Brain microvascular endothelial cell (primary cell): ENCODE data around the gene DNAJC7.
A peak's percentile ranks its signal among the peaks of the same experiment; 100 is the strongest.
"Not testable (repeated sequence)": the region's sequence is repeated elsewhere in the genome, so short reads cannot be mapped to it uniquely, and the experiment has no call there.

ENCODE experiments used
- DNase-seq: peaks from one replicate; pipeline ENCODE4 v3.0.0-alpha.2; 2020
- H3K27ac ChIP-seq: fragments of 250-450 bp; sonication (Bioruptor Pico); 2 replicates; pipeline ENCODE4 v1.5.1; 2020; ENCODE audit warnings: mild to moderate bottlenecking, moderate library complexity
- H3K27me3 ChIP-seq: fragments of 250-450 bp; sonication (Bioruptor Pico); replicated peaks from 2 replicates; pipeline ENCODE4 v1.5.1; 2020; ENCODE audit warnings: mild to moderate bottlenecking
- H3K36me3 ChIP-seq: fragments of 250-450 bp; sonication (Bioruptor Pico); replicated peaks from 2 replicates; pipeline ENCODE4 v1.5.1; 2020; ENCODE audit warnings: mild to moderate bottlenecking
- H3K4me3 ChIP-seq: 2 replicates; pipeline ENCODE4 v1.5.1; 2011; ENCODE audit warnings: low read depth, mild to moderate bottlenecking, control low read depth, low read length, moderate library complexity
- in situ Hi-C: cut with HindIII; loops from 2 replicates; pipeline ENCODE4 v1.10.0; 2017; ENCODE audit warnings: low sequenced_read_pairs, low pct_ligation_motif_present
- TF ChIP-seq, protein P1 (sequence below): IDR thresholded peaks from 2 replicates; pipeline ENCODE4 v1.5.1; 2011; ENCODE audit warnings: low read depth, mild to moderate bottlenecking, moderate library complexity, low read length, control low read depth, inconsistent platforms; ENCODE audit errors: missing control alignments

DNAJC7 gene

GRCh38 chr17:42023524-42024349, 6.5 kb upstream of the DNAJC7 start:
- no peaks in the 10 kb centered on the region for H3K27me3 ChIP-seq
- H3K27ac ChIP-seq = no peak overlapping the region
- H3K36me3 ChIP-seq = peaks cover 28% of the 10 kb centered on the region
- no peak overlapping the region for H3K4me3 ChIP-seq
- no peak for DNase-seq
- in situ Hi-C loops = no loop called here
- TF ChIP-seq, protein P1, sequence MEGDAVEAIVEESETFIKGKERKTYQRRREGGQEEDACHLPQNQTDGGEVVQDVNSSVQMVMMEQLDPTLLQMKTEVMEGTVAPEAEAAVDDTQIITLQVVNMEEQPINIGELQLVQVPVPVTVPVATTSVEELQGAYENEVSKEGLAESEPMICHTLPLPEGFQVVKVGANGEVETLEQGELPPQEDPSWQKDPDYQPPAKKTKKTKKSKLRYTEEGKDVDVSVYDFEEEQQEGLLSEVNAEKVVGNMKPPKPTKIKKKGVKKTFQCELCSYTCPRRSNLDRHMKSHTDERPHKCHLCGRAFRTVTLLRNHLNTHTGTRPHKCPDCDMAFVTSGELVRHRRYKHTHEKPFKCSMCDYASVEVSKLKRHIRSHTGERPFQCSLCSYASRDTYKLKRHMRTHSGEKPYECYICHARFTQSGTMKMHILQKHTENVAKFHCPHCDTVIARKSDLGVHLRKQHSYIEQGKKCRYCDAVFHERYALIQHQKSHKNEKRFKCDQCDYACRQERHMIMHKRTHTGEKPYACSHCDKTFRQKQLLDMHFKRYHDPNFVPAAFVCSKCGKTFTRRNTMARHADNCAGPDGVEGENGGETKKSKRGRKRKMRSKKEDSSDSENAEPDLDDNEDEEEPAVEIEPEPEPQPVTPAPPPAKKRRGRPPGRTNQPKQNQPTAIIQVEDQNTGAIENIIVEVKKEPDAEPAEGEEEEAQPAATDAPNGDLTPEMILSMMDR = no peak

- H3K36me3 ChIP-seq = peaks cover 28% of the 10 kb centered on the region
- DNase-seq, H3K27me3 ChIP-seq, in situ Hi-C loops, H3K27ac ChIP-seq: not testable (repeated sequence)
- H3K4me3 ChIP-seq = peak overlapping the region; percentile 89
Observed at GRCh38 chr17:42020845-42021244, 3.6 kb upstream of the DNAJC7 start.

GRCh38 chr17:42019509-42020404, 2.5 kb upstream of the DNAJC7 start, which contains the start of gene NKIRAS2:
TSS of gene NKIRAS2 (plus strand) at chr17:42020090. CDS start at chr17:42021578, 1,488 bp downstream.
- TF ChIP-seq, protein P1 = peak; percentile 91
- Histone ChIP-seq H3K36me3 (peaks cover 28% of the 10 kb centered on the region), H3K4me3 (peak within 1 kb of the TSS; percentile 89), H3K27me3 (no peaks in the 10 kb centered on the region), H3K27ac (peak within 1 kb of the TSS; percentile 58)
- in situ Hi-C loops = no loop called here
- peak; percentile 89 for DNase-seq

GRCh38 chr17:42018988-42019387, 1.7 kb upstream of the DNAJC7 start:
- in situ Hi-C loops = no loop called here
- TF ChIP-seq, protein P1 = no peak
- DNase-seq = no peak
- Histone ChIP-seq H3K27ac (no peak overlapping the region), H3K36me3 (peaks cover 24% of the 10 kb centered on the region), H3K27me3 (no peaks in the 10 kb centered on the region), H3K4me3 (no peak overlapping the region)

GRCh38 chr17:42018339-42018738, 1.1 kb upstream of the DNAJC7 start:
- TF ChIP-seq, protein P1 = no peak
- Histone ChIP-seq H3K4me3 (peak overlapping the region; percentile 99), H3K36me3 (peaks cover 17% of the 10 kb centered on the region), H3K27ac (no peak overlapping the region), H3K27me3 (no peaks in the 10 kb centered on the region)
- in situ Hi-C loops = no loop called here
- no peak for DNase-seq

GRCh38 chr17:42017866-42018200, 594 bp upstream of the DNAJC7 start:
- TF ChIP-seq, protein P1 = no peak
- no peaks in the 10 kb centered on the region for H3K27me3 ChIP-seq
- in situ Hi-C loops = no loop called here
- peak overlapping the region; percentile 99 for H3K4me3 ChIP-seq
- no peak for DNase-seq
- peaks cover 12% of the 10 kb centered on the region for H3K36me3 ChIP-seq
- peak overlapping the region; percentile 86 for H3K27ac ChIP-seq
